ENCODE measurements around the gene PPP1R3A. TPM values are rescaled to one million over a fixed set of nuclear protein-coding genes. Genes with fewer than 3 reads are reported as not detected.

The PPP1R3A gene
- total RNA-seq, 1 experiment from 2014 or later, result not detected

DNA sequence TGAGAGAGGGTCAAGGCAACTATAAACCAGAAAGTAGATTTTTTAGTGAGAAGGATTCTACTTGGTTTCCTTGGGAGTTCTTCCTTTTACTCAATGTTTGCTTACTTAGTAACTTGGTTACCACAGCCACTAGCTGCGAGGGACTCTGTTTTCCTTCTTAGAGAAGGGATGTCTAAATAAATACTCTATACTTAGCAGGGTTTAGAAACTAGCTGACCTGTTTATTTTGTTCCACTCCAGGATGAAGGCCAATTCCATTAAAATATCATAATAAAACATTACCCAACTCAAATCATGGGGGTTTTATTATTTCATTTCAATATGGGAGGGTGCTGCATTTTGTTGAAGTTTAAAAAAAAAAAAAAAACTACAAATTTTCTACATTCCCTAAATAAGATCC, 87.3 kb downstream of the PPP1R3A start:
- ChIA-PET POLR2A (no interaction called here), CTCF (interaction anchor here (0.6 kb wide), 1 partner anchor 28 kb away, joined by 3 read pairs; no protein-coding TSS in a partner anchor)
- no peaks in the 10 kb centered on the region for H3K4me1 Mint-ChIP-seq (ENCODE audit: insufficient read depth, unreplicated experiment)

DNA sequence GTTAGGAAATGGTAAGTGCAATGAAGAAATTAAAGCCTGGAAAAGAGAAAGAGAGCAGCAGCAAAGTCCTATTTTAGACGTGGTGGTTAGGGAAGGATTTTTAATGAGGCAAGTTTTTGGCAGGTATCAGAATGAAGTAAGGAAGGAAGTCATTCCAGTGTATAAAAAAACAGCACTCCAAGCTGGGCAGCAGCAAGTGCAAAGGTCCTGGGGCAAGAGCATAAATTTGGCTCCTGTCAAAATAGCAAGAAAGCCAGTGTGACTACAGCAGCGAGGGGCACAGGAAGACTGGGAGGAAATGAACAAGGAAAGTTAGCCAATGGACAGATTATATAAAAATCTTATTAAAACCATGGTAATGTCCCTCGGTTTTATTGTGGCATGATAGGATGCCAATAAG, 90.2 kb downstream of the PPP1R3A start:
- Mint-ChIP-seq H3K27ac (ENCODE audit: low read depth, unreplicated experiment) (no peak overlapping the region), H3K4me3 (ENCODE audit: unreplicated experiment) (no peak overlapping the region), H3K36me3 (ENCODE audit: insufficient read depth, unreplicated experiment) (no peaks in the 10 kb centered on the region), H3K4me1 (ENCODE audit: insufficient read depth, unreplicated experiment) (no peaks in the 10 kb centered on the region), H3K9me3 (ENCODE audit: unreplicated experiment) (no peaks in the 10 kb centered on the region), H3K27me3 (ENCODE audit: insufficient read depth, unreplicated experiment) (peaks cover 69% of the 10 kb centered on the region)
- BruUV-seq (replicated peaks), result no TSS peak
- TF ChIP-seq, protein P1, sequence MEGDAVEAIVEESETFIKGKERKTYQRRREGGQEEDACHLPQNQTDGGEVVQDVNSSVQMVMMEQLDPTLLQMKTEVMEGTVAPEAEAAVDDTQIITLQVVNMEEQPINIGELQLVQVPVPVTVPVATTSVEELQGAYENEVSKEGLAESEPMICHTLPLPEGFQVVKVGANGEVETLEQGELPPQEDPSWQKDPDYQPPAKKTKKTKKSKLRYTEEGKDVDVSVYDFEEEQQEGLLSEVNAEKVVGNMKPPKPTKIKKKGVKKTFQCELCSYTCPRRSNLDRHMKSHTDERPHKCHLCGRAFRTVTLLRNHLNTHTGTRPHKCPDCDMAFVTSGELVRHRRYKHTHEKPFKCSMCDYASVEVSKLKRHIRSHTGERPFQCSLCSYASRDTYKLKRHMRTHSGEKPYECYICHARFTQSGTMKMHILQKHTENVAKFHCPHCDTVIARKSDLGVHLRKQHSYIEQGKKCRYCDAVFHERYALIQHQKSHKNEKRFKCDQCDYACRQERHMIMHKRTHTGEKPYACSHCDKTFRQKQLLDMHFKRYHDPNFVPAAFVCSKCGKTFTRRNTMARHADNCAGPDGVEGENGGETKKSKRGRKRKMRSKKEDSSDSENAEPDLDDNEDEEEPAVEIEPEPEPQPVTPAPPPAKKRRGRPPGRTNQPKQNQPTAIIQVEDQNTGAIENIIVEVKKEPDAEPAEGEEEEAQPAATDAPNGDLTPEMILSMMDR (IDR thresholded peaks at IDR 0.05; ENCODE audit: unreplicated experiment), result no peak
- CTCF ChIA-PET, result no interaction called here
- intact Hi-C loops (cut with micrococcal nuclease), result no loop called here
- no peak for DNase-seq (ENCODE audit: unreplicated experiment)
- POLR2A ChIA-PET, result no interaction called here

More for the DNA sequence above, 87.3 kb downstream of the PPP1R3A start:
- TF ChIP-seq, protein P1 (IDR thresholded peaks at IDR 0.05; ENCODE audit: unreplicated experiment), result no peak
- intact Hi-C loops (cut with micrococcal nuclease), result no loop called here
- BruUV-seq (replicated peaks), result no TSS peak
- DNase-seq (ENCODE audit: unreplicated experiment), result no peak
- H3K36me3 Mint-ChIP-seq (ENCODE audit: insufficient read depth, unreplicated experiment), result no peaks in the 10 kb centered on the region
- no peak overlapping the region for H3K4me3 Mint-ChIP-seq (ENCODE audit: unreplicated experiment)
- no peak overlapping the region for H3K27ac Mint-ChIP-seq (ENCODE audit: low read depth, unreplicated experiment)
- peaks cover 56% of the 10 kb centered on the region for H3K27me3 Mint-ChIP-seq (ENCODE audit: insufficient read depth, unreplicated experiment)
- no peaks in the 10 kb centered on the region for H3K9me3 Mint-ChIP-seq (ENCODE audit: unreplicated experiment)
